Measurements from ENCODE around the gene FURIN. TPM values are rescaled to one million over a fixed set of nuclear protein-coding genes. Genes with fewer than 3 reads are reported as not detected.

FURIN gene
- total RNA-seq, 2 experiments from 2014 or later = 4.9 to 10.3 TPM

GRCh38 chr15:90877996-90878395 lies 9.6 kb downstream of the FURIN start:
- TF ChIP-seq CTCF (conservative IDR thresholded peaks at IDR 0.05; ENCODE audit: low read length) (no peak), EZH2phosphoT487 (IDR thresholded peaks at IDR 0.05; ENCODE audit: borderline replicate concordance, low read depth, low read length) (no peak)
- H3K36me3 ChIP-seq (ENCODE audit: insufficient read depth, low read length) = no peaks in the 10 kb centered on the region
- no peak overlapping the region for H2AFZ ChIP-seq (ENCODE audit: low read length)
- intact Hi-C loops (cut with micrococcal nuclease; ENCODE audit: unreplicated experiment) = no loop called here
- no peaks in the 10 kb centered on the region for H4K20me1 ChIP-seq (ENCODE audit: insufficient read depth, low read length)
- POLR2A ChIA-PET = no interaction called here
- no peak overlapping the region for H3K4me2 ChIP-seq (ENCODE audit: low read length)
- no TSS peak for BruUV-seq (replicated peaks)
- H3K4me1 ChIP-seq (ENCODE audit: insufficient read depth, low read length, poor library complexity, severe bottlenecking) = peaks cover 2% of the 10 kb centered on the region
- no peak overlapping the region for H3K4me3 ChIP-seq (ENCODE audit: low read depth, low read length, poor library complexity, severe bottlenecking)
- CTCF ChIA-PET (ENCODE audit: unreplicated experiment) = no interaction called here
- no peaks in the 10 kb centered on the region for H3K9me2 ChIP-seq (ENCODE audit: insufficient read depth, low read length)
- H3K9me3 ChIP-seq (ENCODE audit: low read length) = no peaks in the 10 kb centered on the region
- H3K79me2 ChIP-seq (ENCODE audit: insufficient read depth, low read depth, low read length) = no peaks in the 10 kb centered on the region
- DNase-seq (ENCODE audit: low spot score) = no peak
- no peak overlapping the region for H3K27ac ChIP-seq (ENCODE audit: low read depth, low read length, poor library complexity, severe bottlenecking)

GRCh38 chr15:90878660-90879059 lies 10.3 kb downstream of the FURIN start:
- no peaks in the 10 kb centered on the region for H3K9me2 ChIP-seq (ENCODE audit: insufficient read depth, low read length)
- POLR2A ChIA-PET = no interaction called here
- CTCF ChIA-PET (ENCODE audit: unreplicated experiment) = no interaction called here
- H3K79me2 ChIP-seq (ENCODE audit: insufficient read depth, low read depth, low read length) = no peaks in the 10 kb centered on the region
- H2AFZ ChIP-seq (ENCODE audit: low read length) = no peak overlapping the region
- intact Hi-C loops (cut with micrococcal nuclease; ENCODE audit: unreplicated experiment) = no loop called here
- no peaks in the 10 kb centered on the region for H3K36me3 ChIP-seq (ENCODE audit: insufficient read depth, low read length)
- TF ChIP-seq EZH2phosphoT487 (IDR thresholded peaks at IDR 0.05; ENCODE audit: borderline replicate concordance, low read depth, low read length) (no peak), CTCF (conservative IDR thresholded peaks at IDR 0.05; ENCODE audit: low read length) (no peak)
- DNase-seq (ENCODE audit: low spot score) = no peak
- H3K27ac ChIP-seq (ENCODE audit: low read depth, low read length, poor library complexity, severe bottlenecking) = no peak overlapping the region
- BruUV-seq (replicated peaks) = no TSS peak
- no peak overlapping the region for H3K4me3 ChIP-seq (ENCODE audit: low read depth, low read length, poor library complexity, severe bottlenecking)
- no peak overlapping the region for H3K4me2 ChIP-seq (ENCODE audit: low read length)
- no peaks in the 10 kb centered on the region for H4K20me1 ChIP-seq (ENCODE audit: insufficient read depth, low read length)
- no peaks in the 10 kb centered on the region for H3K9me3 ChIP-seq (ENCODE audit: low read length)
- no peaks in the 10 kb centered on the region for H3K4me1 ChIP-seq (ENCODE audit: insufficient read depth, low read length, poor library complexity, severe bottlenecking)

- intact Hi-C loops (cut with micrococcal nuclease; ENCODE audit: unreplicated experiment) = no loop called here
- Histone ChIP-seq H3K79me2 (ENCODE audit: insufficient read depth, low read depth, low read length) (no peaks in the 10 kb centered on the region), H2AFZ (ENCODE audit: low read length) (no peak overlapping the region), H4K20me1 (ENCODE audit: insufficient read depth, low read length) (no peaks in the 10 kb centered on the region), H3K9me3 (ENCODE audit: low read length) (no peaks in the 10 kb centered on the region), H3K4me2 (ENCODE audit: low read length) (no peak overlapping the region), H3K27ac (ENCODE audit: low read depth, low read length, poor library complexity, severe bottlenecking) (no peak overlapping the region), H3K4me1 (ENCODE audit: insufficient read depth, low read length, poor library complexity, severe bottlenecking) (no peaks in the 10 kb centered on the region), H3K36me3 (ENCODE audit: insufficient read depth, low read length) (no peaks in the 10 kb centered on the region), H3K4me3 (ENCODE audit: low read depth, low read length, poor library complexity, severe bottlenecking) (no peak overlapping the region), H3K9me2 (ENCODE audit: insufficient read depth, low read length) (no peaks in the 10 kb centered on the region)
- CTCF ChIA-PET (ENCODE audit: unreplicated experiment) = no interaction called here
- no TSS peak for BruUV-seq (replicated peaks)
- POLR2A ChIA-PET = no interaction called here
- DNase-seq (ENCODE audit: low spot score) = no peak
- no peak for TF ChIP-seq CTCF (conservative IDR thresholded peaks at IDR 0.05; ENCODE audit: low read length)
- TF ChIP-seq EZH2phosphoT487 (IDR thresholded peaks at IDR 0.05; ENCODE audit: borderline replicate concordance, low read depth, low read length) = no peak
Measured at GRCh38 chr15:90879730-90880366, 11.5 kb downstream of the FURIN start.
